Motor neuron (in vitro differentiated cells): Measurements from ENCODE around the gene PROZ. TPM values are rescaled to one million over a fixed set of nuclear protein-coding genes. Genes with fewer than 3 reads are reported as not detected.

Experiments
- ATAC-seq, 8 experiments: fragments of 200-7000 bp; cut with Tn5 transposase; replicated peaks in 6 of 8; 2 replicates each; pipeline ENCODE4 v1.8.0; 2021; ENCODE audit warnings: mild to moderate bottlenecking in 8 of 8, moderate library complexity in 8 of 8
- H3K27ac ChIP-seq, 2 donors: fragments of 250-450 bp; sonication (Bioruptor Pico); 2 replicates each; pipeline ENCODE4 v1.9.0; 2021; ENCODE audit warnings: antibody characterized with exemption in 2 of 2, mild to moderate bottlenecking in 2 of 2, moderate library complexity in 1 of 2
- H3K4me1 ChIP-seq, 2 donors: fragments of 250-450 bp; sonication (Bioruptor Pico); replicated peaks in 1 of 2; 2 replicates each; pipeline ENCODE4 v1.6.1; 2021; ENCODE audit warnings: antibody characterized with exemption in 2 of 2, mild to moderate bottlenecking in 2 of 2, moderate library complexity in 1 of 2
- H3K4me3 ChIP-seq, 5 donors: fragments of 250-450 bp; sonication (Bioruptor Pico); 2 replicates each; pipeline ENCODE4 v1.9.0; 2021; ENCODE audit warnings: antibody characterized with exemption in 5 of 5, mild to moderate bottlenecking in 5 of 5, moderate library complexity in 4 of 5
- WGBS, 10 experiments: fragments of 450-650 bp; shearing (Covaris generic); methylation state at CpG; one replicate each; pipeline ENCODE4 v1.0.0; 2022; 5-methylcytosine and 5-hydroxymethylcytosine counted together
- in situ Hi-C, 9 experiments: fragments of 400-800 bp; cut with MboI; loops; one replicate each; pipeline ENCODE4 v1.15.0; 2021; ENCODE audit warnings: low sequenced_read_pairs in 9 of 9, low pct_unique_long_range_greater_than_20kb in 2 of 9; ENCODE audit not compliant: unreplicated experiment in 9 of 9
- total RNA-seq, 8 experiments: library from RNA; unstranded; fragments of 300-600 nt; gene quantifications; 2 replicates each; pipeline versions ENCODE4 v1.2.3 to v1.2.4, GENCODE V29; 2022

PROZ gene
- total RNA-seq, 8 experiments from 2014 or later, result 0.05 to 1.1 (median 0.29) TPM; not detected in 1

DNA sequence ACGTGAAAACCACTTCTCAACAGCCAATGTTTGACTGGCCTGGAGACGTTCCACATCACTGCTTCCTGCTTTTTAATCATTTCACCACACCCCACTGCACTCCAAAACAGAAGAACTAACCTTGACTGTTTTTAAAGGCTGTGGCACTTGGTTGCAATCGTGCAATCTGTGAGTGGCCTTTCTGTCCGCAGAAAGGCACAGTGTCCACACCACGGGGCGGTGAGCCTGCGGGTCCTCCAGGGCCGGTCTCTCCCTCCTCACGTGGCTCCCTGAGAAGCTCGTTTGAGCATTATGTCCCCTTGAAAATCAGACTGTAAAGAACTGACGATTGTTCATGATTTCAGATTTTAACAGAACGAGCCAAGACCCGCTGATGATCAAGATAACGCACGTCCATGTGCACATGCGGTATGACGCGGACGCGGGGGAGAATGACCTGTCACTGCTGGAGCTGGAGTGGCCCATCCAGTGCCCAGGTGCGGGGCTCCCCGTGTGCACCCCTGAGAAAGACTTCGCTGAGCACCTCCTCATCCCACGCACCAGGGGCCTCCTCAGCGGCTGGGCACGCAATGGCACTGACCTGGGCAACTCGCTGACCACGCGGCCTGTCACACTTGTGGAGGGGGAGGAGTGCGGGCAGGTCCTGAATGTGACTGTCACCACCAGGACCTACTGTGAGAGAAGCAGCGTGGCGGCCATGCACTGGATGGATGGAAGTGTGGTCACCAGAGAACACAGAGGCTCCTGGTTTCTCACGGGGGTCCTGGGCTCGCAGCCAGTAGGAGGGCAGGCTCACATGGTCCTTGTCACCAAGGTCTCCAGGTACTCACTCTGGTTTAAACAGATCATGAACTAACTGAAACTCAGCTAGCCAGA, 13.0 kb downstream of the PROZ start:
- WGBS, 10 experiments, result 67 to 100% (median 95%) methylated on average over 1 to 15 of the region's 34 CpGs; no CpG with 5 or more reads in 3 of the 10 experiments
- no peak for ATAC-seq
- Histone ChIP-seq H3K27ac (no peak overlapping the region), H3K4me1 (no peaks in the 10 kb centered on the region), H3K4me3 (no peak overlapping the region)
- in situ Hi-C loops, result no loop called here

DNA sequence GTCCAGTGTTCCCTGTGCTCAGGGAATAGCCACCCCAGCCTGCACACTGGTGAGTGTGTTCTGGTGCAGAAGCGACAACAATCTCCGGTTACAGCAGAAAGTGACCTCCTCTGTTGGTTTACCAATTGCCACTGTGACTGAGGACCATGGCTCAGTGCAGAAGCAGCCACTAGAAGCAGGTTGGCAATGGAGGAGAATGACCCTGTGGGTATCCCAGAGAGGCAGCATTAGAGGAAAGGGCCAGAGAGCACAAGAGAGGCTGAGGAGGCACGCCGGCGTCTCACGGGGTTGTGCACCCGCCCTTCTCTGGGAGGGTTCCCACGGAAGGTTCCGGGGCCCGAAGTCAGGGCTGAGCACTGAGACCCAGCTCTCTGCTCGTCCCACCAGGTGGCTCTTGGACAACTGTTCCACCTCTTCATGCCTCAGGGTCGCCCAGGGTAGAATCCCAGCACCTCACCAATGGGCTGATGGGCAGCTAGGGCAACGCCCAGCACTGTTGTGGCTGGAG, 14.0 kb downstream of the PROZ start:
- in situ Hi-C loops, result no loop called here
- no peaks in the 10 kb centered on the region for H3K4me1 ChIP-seq
- no peak overlapping the region for H3K27ac ChIP-seq
- 80 to 100% (median 90%) methylated on average over 1 to 7 of the region's 13 CpGs; no CpG with 5 or more reads in 3 of the 10 experiments for WGBS, 10 experiments
- H3K4me3 ChIP-seq, result no peak overlapping the region
- no peak for ATAC-seq

DNA sequence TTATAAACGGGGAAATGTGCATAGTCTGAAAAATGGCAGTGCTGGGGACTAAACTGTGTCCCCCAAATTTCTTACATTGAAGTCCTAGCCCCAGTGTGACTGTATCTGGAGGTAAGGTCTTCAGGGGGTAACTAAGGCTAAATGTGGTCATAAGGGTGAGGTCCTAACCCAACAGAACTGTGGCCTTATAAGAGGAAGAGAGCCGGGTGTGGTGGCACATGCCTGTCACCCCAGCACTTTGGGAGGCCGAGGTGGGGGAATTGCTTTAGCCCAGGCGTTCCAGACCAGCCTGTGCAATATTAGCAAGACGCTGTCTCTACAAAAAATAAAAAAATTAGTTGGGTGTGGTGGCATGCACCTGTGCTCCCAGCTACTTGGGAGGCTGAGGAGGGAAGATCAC, 17.8 kb downstream of the PROZ start:
- no peak overlapping the region for H3K4me3 ChIP-seq
- ATAC-seq, result peak in 2 of 8 experiments; percentile 53 to 73

DNA sequence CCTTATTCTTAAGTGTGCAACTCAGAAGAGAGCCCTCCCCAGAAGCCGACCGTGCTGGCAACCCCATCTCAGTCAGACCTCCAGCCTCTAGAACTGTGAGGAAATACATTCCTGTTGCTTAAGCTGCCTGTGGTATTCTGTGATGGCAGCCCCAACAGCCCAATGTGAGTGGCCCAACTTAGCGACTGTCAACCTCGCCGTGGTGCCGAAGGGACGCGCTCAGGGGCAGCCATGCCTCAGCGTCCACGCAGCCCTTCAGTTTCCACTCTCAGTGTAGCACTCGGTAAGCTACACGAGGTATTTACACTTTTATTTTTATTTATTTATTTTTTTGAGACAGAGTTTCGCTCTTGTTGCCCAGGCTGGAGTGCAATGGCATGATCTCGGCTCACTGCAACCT, 18.4 kb downstream of the PROZ start:
- no peaks in the 10 kb centered on the region for H3K4me1 ChIP-seq
- WGBS, 10 experiments, result 95 to 100% (median 99%) methylated on average over 2 to 14 of the region's 14 CpGs; no CpG with 5 or more reads in 5 of the 10 experiments
- no peak overlapping the region for H3K4me3 ChIP-seq
- H3K27ac ChIP-seq, result no peak overlapping the region
- in situ Hi-C loops, result loop anchor here in 1 of 9 experiments (25.0 kb wide), 1 partner anchor 240 kb away; no protein-coding TSS in a partner anchor
- no peak for ATAC-seq

More for the DNA sequence above, 17.8 kb downstream of the PROZ start:
- in situ Hi-C loops, result loop anchor here in 1 of 9 experiments (25.0 kb wide), 1 partner anchor 239 kb away; no protein-coding TSS in a partner anchor
- H3K4me1 ChIP-seq, result no peaks in the 10 kb centered on the region
- H3K27ac ChIP-seq, result no peak overlapping the region
- 29 to 100% (median 84%) methylated on average over 1 to 4 of the region's 5 CpGs for WGBS, 10 experiments

DNA sequence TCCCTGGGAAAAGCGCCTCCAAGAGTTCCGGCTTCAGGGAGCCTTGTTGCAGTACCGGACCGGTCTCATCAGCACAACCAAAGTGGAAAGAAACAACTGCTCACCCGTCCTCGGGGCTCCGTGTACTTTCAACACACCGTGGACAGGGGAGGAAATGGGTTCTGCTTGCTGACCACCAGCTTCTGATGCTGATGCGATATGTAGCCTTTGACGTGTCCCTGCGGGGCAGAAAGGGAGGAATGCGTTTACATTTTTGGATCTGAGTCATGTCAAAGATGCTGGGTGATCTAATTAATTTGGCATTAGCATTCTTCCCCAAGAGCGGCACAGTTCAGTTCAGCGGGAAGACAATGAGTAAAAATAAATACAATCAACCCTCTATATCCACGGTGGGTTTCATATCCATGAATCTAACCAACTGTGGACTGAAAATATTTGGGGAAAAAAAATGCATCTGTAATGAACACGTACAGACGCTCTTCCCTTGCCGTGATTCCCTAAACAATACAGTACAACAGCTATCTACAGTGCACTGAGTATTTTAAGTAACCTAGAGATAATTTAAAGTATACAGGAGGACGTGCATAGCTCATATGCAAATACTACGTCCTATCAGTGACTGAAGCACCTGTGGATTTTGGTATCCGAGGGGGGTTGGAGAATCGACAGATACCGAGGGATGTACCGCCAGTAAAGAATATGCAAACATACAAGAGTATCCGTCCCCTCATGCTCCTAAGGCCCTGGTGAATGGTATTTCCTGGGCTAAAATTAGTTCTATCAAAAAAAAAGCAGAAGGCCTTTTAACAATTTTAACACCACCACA, 19.8 kb downstream of the PROZ start:
- in situ Hi-C loops, result loop anchor here in 1 of 9 experiments (25.0 kb wide), 1 partner anchor 241 kb away; no protein-coding TSS in a partner anchor
- no peak overlapping the region for H3K27ac ChIP-seq

DNA sequence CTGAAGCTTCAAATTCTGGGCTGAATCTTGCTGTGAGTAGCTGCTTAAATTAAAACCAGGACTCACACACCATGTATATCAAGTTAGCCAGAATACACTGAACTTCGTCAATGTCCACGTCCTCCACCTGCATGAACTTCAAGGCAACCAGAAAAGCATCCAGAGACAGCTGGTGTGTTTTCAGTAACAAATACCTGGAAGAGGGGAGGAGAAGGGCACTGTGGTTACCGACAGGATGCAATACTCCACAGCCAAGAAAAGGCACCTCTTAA, 20.4 kb downstream of the PROZ start:
- ATAC-seq, result no peak
- Histone ChIP-seq H3K4me1 (no peaks in the 10 kb centered on the region), H3K4me3 (no peak overlapping the region), H3K27ac (no peak overlapping the region)
- in situ Hi-C loops, result loop anchor here in 1 of 9 experiments (25.0 kb wide), 1 partner anchor 242 kb away; no protein-coding TSS in a partner anchor
- 40 to 100% (median 85%) methylated on average over 1 to 3 of the region's 3 CpGs; no CpG with 5 or more reads in 3 of the 10 experiments for WGBS, 10 experiments

More for the DNA sequence above, 19.8 kb downstream of the PROZ start:
- Histone ChIP-seq H3K4me1 (no peaks in the 10 kb centered on the region), H3K4me3 (no peak overlapping the region)
- peak in 2 of 8 experiments; percentile 43 to 73 for ATAC-seq
- WGBS, 10 experiments, result 36 to 100% (median 89%) methylated on average over 4 to 21 of the region's 25 CpGs; no CpG with 5 or more reads in 1 of the 10 experiments

DNA sequence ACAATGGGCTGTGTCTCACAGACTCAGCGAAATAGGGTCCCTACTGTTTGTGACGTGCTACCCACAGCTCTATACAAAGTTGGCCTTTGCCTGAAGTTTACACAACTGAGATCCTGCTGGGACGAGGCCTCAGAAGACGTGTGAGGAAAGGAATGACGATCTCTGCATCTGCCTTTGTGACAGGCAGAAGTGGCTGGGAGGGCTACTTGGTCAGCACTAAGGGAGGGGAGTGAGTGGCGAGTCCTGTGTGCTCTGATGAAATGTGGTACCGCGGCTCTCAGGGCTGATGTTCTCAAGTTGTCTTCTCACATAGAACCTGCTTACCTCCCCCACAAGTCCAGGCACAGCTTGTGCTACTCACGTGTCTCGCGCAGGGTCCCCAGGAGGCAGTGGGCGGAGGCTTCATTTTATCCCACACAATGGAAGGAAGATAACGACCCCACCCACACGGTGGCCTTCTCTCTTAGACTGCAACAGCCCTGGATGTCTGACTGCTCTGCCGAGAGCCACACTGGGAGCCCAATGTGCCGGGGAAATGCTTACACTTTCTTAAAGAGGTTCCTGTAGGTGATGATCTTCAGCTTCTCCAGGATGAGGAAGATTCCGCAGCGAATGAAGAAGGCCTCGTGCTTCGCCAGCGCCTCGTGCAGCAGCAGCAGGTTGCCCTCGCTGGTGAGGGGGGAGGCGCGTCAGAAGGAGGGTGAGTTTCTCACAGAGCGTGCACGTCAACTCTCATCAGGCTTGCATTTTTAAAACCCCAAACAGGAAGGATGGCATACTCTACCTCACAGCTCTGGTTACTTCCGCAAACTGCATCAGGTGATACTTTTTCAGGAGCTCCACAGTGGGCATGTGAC, 21.2 kb downstream of the PROZ start:
- 74 to 100% (median 80%) methylated on average over 1 to 21 of the region's 28 CpGs for WGBS, 10 experiments
- no peak overlapping the region for H3K27ac ChIP-seq
- in situ Hi-C loops, result loop anchor here in 1 of 9 experiments (25.0 kb wide), 1 partner anchor 242 kb away; no protein-coding TSS in a partner anchor
- H3K4me3 ChIP-seq, result no peak overlapping the region
- ATAC-seq, result peak in 5 of 8 experiments; percentile 9 to 66 (median 50)
- no peaks in the 10 kb centered on the region for H3K4me1 ChIP-seq

DNA sequence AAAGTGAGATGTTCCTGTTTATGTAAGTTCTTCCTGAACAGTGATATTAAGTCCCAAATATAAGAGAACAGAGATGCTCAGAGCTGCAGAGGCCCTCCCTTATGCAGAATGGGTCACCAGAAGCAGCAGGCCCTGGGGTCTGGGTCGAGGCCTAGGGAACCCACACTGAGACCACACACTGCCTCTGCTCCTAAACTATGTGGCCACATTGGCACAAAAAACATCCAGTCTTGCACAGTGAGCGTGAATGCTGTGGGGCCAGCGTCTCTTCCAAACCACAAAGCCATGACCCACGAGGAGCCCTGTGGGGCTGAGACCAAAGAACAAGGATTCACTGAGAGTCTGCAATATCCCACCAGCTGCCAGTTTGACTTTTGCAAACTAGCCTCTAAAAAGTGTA, 23.6 kb downstream of the PROZ start:
- Histone ChIP-seq H3K4me3 (no peak overlapping the region), H3K4me1 (no peaks in the 10 kb centered on the region), H3K27ac (no peak overlapping the region)
- 83 to 100% (median 85%) methylated on average over 1 to 3 of the region's 4 CpGs; no CpG with 5 or more reads in 6 of the 10 experiments for WGBS, 10 experiments
- no peak for ATAC-seq
- in situ Hi-C loops, result loop anchor here in 1 of 9 experiments (25.0 kb wide), 1 partner anchor 245 kb away; no protein-coding TSS in a partner anchor

DNA sequence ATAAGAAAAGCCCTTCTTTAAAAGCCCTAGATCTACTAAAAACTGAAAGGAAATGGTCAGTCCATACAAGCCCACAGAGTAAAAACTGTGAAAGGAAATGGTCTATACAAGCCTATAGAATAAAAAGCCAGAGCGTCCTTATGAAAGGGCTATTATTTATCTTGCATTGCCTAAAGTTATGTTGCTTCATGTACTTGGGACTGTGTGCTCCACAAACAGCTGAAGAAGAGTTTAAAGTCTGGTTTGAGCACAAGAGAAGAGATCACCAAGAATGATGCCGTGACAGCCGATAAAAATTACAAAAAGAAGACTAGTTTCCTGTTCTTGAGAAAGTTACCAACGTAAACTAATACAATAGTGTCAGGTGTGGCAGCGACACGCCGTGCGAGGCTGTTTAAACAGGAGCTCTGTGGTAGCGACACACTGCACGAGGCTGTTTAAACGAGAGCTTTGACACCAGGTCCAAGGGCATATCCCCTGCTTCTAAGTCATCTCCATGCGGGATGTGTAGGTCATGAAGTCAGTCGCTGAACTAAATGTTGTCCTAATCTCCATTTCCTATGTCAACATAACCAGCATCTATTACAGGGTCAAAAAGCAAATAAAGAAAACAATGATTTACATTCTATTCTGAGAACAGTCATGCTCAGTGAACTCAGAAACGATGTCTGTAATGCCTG, 25.1 kb downstream of the PROZ start:
- no peak overlapping the region for H3K4me3 ChIP-seq
- H3K27ac ChIP-seq, result no peak overlapping the region
- in situ Hi-C loops, result loop anchor here in 1 of 9 experiments (25.0 kb wide), 1 partner anchor 246 kb away; no protein-coding TSS in a partner anchor
- whole genome bisulfite sequencing, 10 experiments, result 82 to 99% (median 95%) methylated on average over 4 to 12 of the region's 14 CpGs
- no peak for ATAC-seq
- no peaks in the 10 kb centered on the region for H3K4me1 ChIP-seq

DNA sequence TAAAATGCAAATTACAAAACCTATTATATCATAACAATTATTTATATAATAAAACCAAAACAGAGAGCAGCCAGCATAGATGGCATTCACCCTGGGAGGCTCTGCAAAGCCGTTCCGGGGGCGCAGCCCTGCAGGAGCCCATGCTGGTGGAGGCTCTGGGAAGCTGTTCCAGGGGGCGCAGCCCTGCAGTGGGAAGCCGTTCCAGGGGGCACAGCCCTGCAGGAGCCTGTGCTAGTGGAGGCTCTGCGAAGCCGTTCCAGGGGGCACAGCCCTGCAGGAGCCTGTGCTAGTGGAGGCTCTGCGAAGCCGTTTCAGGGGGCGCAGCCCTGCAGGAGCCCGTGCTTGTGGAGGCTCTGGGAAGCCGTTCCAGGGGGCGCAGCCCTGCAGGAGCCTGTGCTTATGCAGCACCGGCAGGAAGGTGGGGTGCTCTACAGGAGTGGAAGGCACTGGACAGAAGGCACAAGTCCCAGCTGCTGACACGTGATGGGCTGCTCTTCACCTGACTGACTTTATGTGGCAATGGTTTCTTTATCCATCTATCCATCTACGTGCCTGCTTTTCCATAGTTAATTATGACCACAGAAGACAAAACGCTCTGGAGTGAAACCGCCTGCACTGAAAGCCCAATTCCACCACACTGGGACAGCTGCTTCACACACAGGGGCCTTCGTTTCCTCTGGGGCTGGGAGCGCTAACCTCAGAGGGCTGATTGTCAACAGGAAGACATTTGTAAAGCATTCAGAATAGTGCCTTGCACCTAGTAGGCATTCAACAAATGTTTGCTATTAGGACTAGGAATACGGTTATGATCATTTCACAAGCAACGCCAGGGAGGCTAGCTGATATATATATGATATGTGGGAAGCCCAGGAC, 26.4 kb downstream of the PROZ start:
- H3K4me1 ChIP-seq, result no peaks in the 10 kb centered on the region
- WGBS, 10 experiments, result 67 to 100% (median 91%) methylated on average over 1 to 11 of the region's 22 CpGs; no CpG with 5 or more reads in 2 of the 10 experiments
- no peak overlapping the region for H3K27ac ChIP-seq
- ATAC-seq, result no peak
- no peak overlapping the region for H3K4me3 ChIP-seq
- in situ Hi-C loops, result loop anchor here in 1 of 9 experiments (25.0 kb wide), 1 partner anchor 248 kb away; no protein-coding TSS in a partner anchor
